Measurements from ENCODE around the gene MILR1.
"Not testable (repeated sequence)": the region's sequence is repeated elsewhere in the genome, so short reads cannot be mapped to it uniquely, and the experiment has no call there.

Gene MILR1

DNA sequence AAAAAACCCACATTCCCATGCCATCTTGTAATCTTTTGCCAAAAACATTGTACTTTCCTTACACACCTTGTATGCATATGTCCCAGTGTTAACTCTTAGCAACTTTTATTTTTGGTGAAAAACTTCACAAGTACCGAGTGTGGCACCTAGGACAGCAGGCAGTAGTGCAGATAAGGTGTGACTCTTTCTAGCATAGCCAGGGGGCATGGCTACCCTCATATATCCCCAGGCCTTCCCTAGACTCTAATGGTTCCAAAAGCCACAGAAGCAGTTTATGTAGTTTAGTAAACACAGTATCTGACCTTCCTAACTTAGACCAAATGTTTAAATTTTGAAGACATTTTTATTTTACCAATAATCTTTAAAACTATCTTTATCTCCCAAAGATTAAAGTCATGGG lies 20.5 kb upstream of the MILR1 start:
- DNase-seq: no peak

DNA sequence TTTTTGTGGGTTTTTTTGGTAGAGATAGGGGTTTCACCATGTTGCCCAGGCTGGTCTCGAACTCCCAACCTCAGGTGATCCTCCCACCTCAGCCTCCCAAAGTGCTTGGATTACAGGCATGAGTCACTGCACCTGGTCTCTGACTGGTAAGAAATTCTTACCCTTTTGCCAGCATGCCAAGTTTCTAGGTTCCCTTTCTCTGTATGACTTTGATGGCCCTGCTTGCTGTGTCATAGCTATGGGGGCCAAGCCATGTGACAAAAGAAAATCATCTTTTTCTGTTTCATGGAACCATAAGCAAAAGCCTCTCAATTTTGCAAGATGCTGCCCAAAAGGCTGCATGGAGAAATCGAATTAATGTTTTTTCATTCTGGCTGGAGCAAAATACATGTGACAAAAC lies 18.9 kb upstream of the MILR1 start:
- DNase-seq: not testable (repeated sequence)

DNA sequence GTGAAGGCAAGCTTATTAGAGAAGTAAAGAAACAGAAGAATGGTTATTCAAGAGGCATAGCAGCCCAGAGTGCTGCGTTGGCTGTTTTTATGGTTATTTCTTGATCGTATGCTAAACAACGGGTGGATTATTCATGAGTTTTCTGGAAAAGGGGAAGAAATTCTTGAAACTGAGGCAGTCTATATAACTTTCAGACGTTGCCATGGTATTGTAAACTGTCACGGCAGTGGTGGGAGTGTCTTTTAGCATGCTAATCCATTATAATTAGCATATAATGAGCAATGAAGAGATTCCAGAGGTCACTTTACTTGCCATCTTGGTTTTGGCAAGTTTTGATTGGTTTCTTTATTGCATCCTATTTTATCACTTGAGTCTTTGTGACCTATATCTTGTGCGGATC lies 17.4 kb upstream of the MILR1 start:
- DNase-seq: no peak

DNA sequence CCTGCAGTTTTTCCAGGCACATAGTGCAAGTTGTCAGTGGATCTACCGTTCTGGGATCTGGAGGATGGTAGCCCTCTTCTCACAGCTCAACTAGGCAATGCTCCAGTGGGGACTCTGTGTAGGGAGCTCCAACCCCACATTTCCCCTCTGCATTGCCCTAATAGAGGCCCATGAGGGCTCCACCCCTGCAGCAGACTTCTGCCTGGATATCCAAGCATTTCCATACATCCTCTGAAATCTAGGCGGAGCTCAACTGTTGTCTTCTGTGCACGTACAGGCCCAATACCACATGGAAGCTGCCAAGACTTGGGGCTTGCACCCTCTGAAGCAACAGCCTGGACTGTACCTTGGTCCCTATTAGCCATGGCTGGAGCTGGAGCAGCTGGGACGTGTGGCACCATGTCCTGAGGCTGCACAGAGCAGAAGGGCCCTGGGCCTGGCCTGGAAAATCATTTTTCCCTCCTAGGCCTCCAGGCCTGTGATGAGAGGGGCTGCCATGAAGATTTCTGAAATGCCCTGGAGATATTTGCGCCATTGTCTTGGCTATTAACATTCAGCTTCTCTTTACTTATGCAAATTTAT lies 10.9 kb upstream of the MILR1 start:
- no peak for DNase-seq

DNA sequence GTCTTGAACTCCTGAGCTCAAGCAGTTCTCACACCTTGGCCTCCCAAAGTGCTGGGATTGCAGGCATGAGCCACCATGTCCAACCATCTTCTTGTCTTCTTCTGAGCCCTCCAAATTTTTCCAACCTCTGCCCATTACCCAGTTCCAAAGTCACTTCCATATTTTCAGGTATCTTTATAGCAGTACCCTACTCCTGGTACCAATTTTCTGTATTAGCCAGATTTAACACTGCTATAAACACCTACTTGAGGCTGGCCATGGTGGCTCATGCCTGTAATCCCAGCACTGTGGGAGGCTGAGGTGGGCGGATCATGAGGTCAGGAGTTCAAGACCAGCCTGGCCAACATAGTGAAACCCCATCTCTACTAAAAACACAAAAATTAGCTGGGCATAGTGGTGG lies 9.4 kb upstream of the MILR1 start:
- DNase-seq: not testable (repeated sequence)

DNA sequence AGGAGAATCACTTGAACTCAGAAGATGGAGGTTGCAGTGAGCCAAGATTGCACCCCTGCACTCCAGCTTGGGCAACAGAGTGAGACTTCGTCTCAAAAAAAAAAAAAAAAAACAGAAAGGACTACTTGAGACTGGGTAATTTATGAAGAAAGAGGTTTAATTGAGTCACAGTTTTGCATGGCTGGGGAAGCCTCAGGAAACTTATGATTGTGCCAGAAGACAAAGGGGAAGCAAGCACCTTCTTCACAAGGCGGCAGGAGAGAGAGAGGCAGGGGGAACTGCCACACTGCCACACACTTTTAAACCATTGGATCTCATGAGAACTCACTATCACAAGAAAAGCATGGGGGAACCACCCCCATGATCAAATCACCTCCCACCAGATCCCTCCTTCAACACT lies 9.0 kb upstream of the MILR1 start:
- peak; percentile 39 to 40 for DNase-seq

DNA sequence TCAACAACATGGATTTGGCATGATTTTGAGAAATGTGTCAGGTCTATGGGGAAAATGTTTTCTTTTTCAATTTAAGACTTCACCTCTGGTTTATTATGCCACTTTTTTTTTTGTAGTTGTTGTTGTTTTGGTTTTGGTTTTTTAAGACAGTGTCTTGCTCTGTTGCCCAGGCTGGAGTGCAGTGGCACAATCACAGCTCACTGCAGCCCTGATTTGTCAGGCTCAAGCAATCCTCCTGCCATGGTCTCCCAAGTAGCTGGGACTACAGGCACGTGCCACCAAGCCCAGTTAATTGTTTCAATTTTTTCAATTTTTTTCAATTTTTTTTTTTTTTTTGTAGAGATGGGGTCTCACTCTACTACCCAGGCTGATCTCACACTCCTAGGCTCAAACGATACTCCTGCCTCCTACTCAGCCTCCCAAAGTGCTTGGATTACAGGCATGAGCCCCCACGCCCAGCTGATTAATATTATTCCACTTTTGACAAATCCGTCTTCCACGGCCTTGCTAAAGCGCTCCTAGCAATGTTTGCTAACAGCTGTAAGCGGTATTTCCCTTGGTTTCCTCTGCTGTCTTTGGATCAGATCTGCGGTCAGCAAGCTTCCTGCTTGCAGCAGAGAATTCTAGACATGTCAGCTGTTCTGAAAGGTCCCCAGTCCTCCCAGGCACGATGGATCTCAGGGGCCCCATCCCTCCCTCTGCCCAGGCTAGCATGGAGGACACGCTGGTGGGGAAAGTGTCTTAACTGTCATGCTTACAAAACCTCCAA lies 7.0 kb upstream of the MILR1 start:
- peak; percentile 90 to 98 for DNase-seq

DNA sequence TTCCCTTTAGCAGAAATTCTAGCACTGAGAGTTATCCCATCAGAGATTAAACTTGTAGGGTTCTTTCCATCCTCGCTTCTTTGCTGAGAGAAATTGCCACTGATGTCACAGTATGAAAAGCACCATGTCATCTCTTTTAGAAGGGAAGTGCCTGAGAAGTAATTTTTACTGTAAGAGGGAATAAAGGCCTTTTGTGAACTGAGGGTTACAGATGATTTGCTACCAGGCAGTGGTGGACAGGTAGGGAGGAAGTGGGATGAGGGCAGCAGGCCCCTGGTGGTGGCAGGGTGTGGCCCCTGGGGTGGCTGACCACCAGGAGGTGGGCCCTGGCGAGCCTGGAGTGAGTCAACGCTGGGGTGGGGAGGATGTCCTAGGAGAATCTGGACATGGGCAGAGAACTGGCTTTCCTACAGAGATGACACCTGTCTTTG lies 6.4 kb upstream of the MILR1 start:
- peak in 1 of 2 donors; percentile 80 for DNase-seq

DNA sequence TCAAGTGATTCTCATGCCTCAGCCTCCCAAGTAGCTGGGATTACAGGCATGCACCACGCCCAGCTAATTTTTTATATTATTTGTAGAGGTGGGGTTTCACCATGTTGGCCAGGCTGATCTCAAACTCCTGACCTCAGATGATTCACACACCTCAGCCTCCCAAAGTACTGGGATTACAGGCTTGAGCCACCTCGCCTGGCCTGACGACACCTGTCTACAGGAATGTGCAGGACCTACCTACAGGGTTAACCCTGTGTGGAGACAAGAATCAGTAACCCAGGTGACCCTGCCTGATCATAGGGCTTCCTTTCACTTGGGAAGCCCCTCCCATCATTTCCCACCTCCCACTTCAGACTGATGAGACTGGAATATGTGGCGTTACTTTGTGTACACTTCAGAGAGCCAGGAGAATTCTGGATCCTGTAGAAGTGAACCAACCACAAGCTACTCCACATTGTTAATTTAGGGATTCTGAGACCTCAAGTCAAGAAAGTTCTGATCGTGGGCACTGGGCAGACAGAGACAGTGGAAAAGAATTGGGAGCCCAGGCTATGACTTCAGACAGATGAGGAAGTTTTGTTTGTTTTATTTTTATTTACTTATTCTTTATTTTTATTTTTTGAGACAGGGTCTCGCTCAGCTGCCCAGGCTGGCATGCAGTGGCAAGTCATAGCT lies 5.7 kb upstream of the MILR1 start:
- no peak for DNase-seq

DNA sequence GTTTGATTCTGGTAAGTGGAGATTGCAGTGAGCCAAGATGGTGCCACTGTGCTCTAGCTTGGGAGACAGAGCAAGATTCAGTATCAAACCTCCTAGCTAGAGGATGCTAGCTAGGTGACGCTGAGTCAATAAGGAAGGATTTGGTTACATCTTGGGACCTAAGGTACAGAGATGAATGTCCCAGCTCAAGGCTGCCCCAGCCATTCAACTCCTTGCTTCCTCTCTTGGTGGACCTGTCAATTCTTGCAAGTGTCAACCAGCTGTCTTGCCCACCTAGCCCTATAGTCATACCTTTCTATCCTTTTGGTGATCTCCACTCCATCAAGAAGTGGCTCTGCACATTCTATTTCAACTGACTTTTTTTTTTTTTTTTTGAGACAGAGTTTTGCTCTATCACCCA lies 1.4 kb upstream of the MILR1 start:
- no peak for DNase-seq

DNA sequence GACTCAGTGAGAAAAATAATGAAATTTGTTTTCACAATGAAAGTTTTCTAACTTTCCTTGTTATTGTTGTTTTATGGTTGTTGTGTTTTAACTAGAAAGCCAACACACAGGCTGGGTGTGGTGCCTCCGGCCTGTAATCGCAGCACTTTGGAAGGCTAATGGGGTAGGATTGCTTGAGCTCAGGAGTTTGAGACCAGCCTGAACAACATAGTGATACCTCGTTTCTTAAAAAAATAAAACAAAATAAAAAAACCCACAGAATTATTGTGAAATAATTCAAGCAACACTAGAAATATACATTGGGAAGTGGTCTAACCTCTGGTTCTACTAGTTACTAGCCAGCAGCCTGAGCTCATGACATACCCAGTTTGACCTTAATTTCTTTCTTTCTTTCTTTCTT lies 630 bp downstream of the MILR1 start:
- peak; percentile 60 to 64 for DNase-seq

DNA sequence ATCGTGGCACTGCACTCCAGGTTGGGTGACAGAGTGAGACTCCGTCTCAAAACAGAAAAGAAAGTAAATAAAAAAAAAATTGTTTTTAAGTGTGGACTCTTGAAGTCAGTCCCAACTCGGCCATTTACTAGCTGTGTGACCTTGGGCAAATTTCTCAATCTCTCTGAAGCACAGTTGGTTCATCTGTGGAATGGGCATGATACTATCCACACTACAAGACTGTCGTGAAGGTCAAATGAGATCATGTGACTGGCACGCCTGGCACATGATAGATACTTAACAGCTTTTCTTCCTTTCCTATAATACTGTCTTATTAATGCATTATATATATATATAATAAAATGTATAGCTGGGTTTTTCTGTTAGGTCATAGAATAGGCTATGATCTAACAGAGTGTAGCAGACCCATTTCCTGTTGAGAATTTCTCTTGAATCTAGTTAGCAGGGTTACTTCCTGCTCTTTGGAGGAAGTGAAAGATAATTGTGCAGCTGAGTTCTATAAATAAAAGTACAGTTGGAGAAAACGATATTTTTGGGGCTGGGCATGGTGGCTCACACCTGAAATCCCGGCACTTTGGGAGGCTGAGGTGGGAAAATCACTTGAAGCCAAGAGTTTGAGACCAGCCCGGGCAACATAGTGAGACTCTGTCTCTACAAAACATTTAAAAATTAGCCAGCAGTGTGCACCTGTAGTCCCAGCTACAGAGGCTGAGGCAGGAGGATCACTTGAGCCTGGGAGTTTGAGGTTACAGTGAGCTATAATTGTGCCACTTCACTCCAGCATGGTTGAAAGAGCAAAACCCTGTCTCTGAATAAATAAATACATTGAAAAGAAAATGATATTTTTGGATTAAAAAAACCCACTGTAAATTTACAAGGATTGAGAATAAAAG lies 7.3 kb downstream of the MILR1 start:
- DNase-seq: peak; percentile 58 to 76

DNA sequence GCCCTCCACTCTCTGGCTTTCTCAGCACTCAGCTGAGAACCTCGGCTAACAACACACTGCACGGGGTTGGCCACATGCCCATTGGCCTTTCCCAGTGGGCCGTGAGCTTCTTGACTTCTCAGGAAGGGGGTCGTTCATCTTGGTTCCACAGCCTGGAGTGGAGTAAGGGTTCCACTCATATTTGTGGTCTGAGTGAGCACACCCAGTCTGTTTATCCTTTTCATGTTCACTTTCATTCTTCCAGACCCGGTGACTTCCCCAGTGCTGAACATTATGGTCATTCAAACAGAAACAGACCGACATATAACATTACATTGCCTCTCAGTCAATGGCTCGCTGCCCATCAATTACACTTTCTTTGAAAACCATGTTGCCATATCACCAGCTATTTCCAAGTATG lies 8.2 kb downstream of the MILR1 start:
- no peak for DNase-seq

DNA sequence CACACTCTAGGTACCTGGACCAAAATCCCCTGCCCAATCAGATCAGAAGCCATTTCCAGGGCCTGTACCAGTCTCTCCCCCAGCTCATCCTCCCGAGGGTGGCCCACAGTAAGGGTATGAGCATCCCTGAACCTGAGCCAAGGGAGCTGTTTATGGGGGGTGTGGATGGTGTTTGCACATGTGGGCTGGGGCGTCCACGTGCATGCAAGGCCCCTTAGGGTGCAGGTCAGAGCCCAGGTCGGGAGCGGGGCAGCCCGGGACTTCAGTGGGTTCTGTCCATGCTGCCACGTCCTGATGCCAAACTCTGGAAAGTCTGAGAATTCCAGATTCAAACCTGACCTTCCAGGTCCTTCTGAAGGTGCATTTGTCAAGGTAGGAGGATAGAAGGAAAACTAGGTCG lies 9.8 kb downstream of the MILR1 start:
- no peak for DNase-seq

DNA sequence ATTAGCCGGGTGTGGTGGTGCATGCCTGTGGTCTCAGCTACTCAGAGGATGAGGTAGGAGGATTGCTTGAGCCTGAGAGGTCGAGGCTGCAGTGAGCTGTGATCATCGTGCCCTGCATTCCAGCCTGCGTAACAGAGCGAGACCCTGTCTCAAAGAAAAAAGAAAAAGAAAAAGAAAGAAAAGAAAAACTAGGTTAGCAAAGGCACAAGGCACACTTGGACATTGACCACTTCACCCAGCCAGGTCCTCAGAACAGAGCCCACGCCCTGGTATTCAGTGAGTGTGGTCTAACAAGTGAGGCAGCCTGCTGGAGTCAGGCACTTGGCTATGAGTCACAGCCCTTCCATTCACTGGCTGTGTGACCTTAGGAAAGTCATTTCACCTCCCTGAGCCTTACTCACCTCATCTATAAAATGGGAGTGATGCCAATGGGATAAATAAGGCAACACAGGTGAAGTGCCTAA lies 10.4 kb downstream of the MILR1 start:
- DNase-seq: no peak

DNA sequence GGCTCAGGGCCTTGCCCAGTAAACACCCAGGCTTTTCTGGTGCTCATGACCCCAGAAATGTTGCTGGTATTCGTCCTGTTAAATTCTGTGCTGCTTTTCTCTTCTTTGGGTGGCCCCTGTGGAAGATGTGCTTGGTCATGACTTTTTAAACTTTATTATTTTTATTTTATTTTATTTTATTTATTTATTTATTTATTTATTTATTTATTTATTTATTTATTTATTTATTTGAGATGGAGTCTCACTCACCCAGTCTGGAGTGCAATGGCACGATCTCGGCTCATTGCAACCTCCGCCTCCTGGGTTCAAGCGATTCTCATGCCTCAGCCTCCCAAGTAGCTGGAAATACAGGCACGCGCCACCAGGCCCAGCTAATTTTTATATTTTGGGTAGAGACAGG lies 10.9 kb downstream of the MILR1 start:
- DNase-seq: not testable (repeated sequence)

DNA sequence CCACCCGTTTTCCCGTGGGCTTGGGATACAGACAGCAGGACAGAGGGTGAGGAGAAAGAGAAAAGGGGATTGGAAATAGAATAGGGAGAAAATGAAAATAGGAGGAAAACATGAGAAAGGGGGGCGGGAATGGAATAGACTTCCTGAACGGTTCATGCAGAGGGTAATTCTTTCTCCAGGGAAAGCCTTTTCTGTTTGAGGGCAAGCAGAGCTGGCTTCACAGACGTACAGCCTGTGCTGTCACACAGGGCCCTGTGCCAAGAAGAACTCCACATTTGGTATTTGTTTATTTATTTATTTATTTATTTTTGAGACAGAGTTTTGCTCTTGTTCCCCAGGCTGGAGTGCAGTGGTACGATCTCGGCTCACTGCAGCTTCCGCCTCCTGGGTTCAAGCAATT lies 12.0 kb downstream of the MILR1 start:
- no peak for DNase-seq

DNA sequence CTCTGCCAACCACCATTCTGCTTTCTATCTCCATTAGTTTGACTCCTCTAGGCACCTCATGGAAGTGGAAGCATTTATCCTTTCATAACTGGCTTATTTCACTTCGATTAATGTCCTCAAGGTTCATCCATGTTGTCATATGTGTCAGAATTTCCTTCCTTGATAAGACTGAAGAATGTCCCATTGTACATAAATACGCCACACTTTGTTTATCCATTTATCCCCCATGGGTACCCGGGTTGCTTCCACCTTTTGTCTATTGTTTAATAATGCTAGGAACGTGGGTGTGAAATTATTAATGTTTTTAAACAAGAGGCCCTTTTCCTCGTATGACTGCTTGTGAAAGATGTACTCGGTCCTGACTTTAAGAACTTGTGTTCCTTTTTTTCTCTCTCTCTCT lies 12.9 kb downstream of the MILR1 start:
- no peak for DNase-seq

DNA sequence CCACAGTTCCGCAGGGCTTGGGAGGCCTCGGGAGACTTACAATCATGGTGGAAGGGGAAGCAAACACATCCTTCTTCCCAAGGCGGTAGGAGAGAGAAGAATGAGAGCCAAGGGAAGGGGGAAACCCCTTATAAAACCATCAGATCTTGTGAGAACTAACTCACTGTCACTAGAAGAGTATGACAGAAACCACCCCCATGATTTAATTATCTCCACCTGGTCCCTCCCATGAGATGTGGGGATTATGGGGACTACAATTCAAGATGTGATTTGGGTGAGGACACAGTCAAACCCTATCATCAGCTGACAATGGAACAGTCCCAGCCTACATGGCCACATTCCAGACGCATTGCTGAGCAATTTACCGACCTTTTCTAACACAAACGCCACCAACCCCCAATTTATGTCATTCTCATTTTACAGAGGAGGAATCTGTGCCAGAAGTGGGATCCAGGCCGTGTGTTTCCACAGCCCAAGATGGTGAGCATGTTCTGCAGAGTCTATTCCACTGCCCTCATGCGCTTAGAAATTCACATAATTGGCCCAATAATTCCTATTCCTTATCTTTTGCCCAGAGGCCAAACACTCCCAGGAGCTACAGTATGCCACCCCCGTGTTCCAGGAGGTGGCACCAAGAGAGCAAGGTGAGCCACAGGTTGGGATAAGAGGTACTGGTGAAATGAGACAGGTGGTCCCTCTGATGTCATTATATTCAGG lies 17.3 kb downstream of the MILR1 start:
- no peak for DNase-seq

DNA sequence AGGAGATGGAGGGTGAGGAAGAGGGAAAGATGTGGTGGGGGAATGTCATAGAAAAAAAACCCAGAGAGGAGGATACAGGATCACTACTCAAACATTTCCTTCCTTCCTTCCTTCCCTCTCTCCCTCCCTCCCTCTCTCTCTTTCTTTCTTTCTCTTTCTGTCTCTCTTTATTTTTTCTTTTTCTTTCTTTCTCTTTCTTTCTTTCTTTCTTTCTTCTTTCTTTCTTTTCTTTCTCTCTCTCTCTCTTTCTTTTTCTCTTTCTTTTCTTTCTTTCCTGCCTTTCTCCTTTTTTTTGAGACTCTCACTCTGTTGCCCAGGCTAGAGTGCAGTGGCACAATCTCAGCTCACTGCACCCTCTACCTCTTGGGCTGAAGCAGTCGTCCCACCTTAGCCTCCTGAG lies 17.9 kb downstream of the MILR1 start:
- not testable (repeated sequence) for DNase-seq

DNA sequence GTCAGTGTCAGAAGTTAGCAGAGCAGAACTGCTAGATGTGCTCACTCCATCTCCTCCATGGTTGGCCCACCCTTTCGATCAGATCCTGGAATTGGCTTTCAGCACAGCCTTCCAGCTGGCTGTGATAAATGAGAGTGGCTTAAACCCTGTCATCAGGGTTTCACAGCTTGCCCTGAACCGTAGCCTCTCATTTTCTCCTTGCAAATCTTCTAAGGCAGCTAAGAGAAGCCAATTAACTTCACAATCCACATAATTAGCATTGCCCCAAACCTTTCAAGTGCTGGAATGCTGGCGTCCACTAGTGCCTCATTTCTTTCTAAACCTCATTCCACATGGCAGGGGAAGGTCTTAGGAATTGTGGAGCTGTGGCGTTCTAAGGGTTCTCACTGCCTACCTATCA lies 21.7 kb downstream of the MILR1 start:
- no peak for DNase-seq

DNA sequence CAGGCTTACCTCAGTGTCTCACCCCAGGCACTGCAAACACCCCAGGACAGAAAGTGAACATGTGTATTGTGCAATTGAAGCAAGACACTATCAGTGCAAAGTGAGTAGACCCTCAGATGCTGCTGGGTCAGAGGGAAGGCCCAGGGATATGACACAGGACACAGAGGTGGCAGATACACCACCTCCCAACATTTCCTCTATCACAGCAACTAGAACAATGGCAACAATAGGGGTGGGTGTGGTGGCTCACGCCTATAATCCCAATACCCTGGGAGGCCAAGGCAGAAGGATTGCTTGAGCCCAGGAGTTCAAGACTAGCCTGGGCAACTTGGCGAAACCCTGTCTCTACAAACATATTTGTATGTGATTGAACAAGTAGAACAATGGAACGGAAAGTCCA lies 22.5 kb downstream of the MILR1 start:
- no peak for DNase-seq

All from inflammatory macrophage treated with lipopolysaccharide for 1 hour (primary cell).